ENCODE measurements around the gene TMEM40. TPM values are rescaled to one million over a fixed set of nuclear protein-coding genes. Genes with fewer than 3 reads are reported as not detected.
"Not testable (repeated sequence)": the region's sequence is repeated elsewhere in the genome, so short reads cannot be mapped to it uniquely, and the experiment has no call there.

Gene TMEM40
- total and polyA plus RNA-seq, 9 of the 15 experiments (the other 6 are each of a cell fraction or from before 2014, with no cell fraction given), result 0.11 to 0.31 (median 0.14) TPM; not detected in 6

DNA sequence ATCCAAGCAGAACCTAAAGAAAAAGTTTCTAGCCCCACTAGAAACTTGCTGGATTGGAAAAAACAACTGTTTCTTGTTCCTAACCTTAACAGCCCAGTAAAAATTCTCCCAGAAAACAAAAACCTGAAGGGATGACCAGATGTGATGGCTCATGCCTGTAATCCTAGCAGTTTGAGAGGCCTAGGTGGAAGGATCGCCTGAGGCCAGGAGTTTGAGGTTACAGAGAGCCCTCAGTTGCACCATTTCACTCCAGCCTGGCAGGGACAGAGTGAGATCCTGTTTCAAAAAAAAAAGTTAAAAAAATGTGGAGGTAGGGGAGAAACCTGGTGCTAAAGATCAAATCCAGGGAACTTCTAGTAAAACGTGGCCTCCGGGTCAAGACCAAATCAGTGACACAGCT is 56.6 kb downstream of the TMEM40 start:
- no peak overlapping the region for H3K9ac ChIP-seq (ENCODE audit: insufficient read depth in 1 of 2, low read depth in 2 of 2, low read length in 2 of 2)
- ChIA-PET POLR2A (interaction anchor here (0.6 kb wide), 1 partner anchor 65 kb away, joined by 3 read pairs; no protein-coding TSS in a partner anchor), CTCF (ENCODE audit: low intra/inter-chr PET ratio) (interaction anchor here (0.6 kb wide), 1 partner anchor 20 kb away, joined by 3 read pairs; no protein-coding TSS in a partner anchor)
- no peak for ATAC-seq
- H3K9me3 ChIP-seq (replicated peaks; ENCODE audit: control insufficient read depth, insufficient read depth, low read depth, low read length), result no peaks in the 10 kb centered on the region
- DNase-seq (ENCODE audit: extremely low read depth in 1 of 4, low spot score in 3 of 4), result no peak
- no peak overlapping the region for H3K4me3 ChIP-seq
- no TSS peak for BruUV-seq (replicated peaks)
- 32% methylated on average over 3 of the region's 3 CpGs for WGBS (ENCODE audit: insufficient coverage, low coverage, missing lambda C conversion rate)
- no peak overlapping the region for H2AFZ ChIP-seq (ENCODE audit: low read depth, low read length)
- H3K36me3 ChIP-seq (ENCODE audit: control insufficient read depth, insufficient read depth, low read length), result no peaks in the 10 kb centered on the region
- no peaks in the 10 kb centered on the region for H4K20me1 ChIP-seq (replicated peaks; ENCODE audit: control insufficient read depth, insufficient read depth, low read length)
- TF ChIP-seq ZNF175 (CRISPR knock-in tag; IDR thresholded peaks at IDR 0.05; ENCODE audit: low read depth) (no peak), CHD1 (IDR thresholded peaks at IDR 0.05; ENCODE audit: low read length) (no peak)
- H3K9me1 ChIP-seq (ENCODE audit: control insufficient read depth, insufficient read depth, low read length), result no peaks in the 10 kb centered on the region
- H3K4me2 ChIP-seq (ENCODE audit: insufficient read depth, low read length), result no peak overlapping the region
- H3K27me3 ChIP-seq (ENCODE audit: control insufficient read depth in 2 of 2, insufficient read depth in 2 of 2, low read length in 2 of 2), result peaks cover 0 to 6% of the 10 kb centered on the region in 2 experiments; a peak in 2 of 5 replicates
- intact Hi-C loops (cut with micrococcal nuclease), result loop anchor here (10.0 kb wide), 1 partner anchor 292 kb away; no protein-coding TSS in a partner anchor
- no peak overlapping the region for H3K27ac ChIP-seq (ENCODE audit: extremely low read depth, low read depth, low read length)
- H3K4me1 ChIP-seq (replicated peaks in 1 of 2; ENCODE audit: control insufficient read depth in 2 of 2, insufficient read depth in 2 of 2, low read length in 2 of 2), result no peaks in the 10 kb centered on the region
- H3K79me2 ChIP-seq (ENCODE audit: control insufficient read depth, insufficient read depth, low read length), result no peaks in the 10 kb centered on the region
- no peak for FAIRE-seq
- in situ Hi-C loops (cut with MboI), result no loop called here

DNA sequence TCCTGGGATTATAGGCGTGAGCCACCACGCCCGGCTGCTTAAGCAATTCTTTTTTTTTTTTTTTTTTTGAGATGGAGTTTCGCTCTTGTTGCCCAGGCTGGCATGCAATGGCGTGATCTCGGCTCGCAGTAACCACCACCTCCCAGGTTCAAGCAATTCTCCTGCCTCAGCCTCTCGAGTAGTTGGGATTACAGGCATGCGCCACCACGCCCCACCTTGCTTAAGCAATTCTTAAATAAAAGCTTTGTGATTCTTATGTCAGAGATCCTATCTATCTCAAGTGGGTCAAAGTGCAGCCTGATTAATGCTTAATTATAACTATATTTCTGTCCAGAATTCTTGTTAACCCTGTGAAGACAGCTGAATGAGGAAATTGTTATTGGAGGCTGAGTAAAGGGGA is 57.5 kb downstream of the TMEM40 start:
- ATAC-seq; in situ Hi-C loops (cut with MboI): not testable (repeated sequence)

More for the DNA sequence above, 57.5 kb downstream of the TMEM40 start:
- DNase-seq (ENCODE audit: extremely low read depth in 1 of 4, low spot score in 3 of 4); H3K9me3 ChIP-seq (replicated peaks; ENCODE audit: control insufficient read depth, insufficient read depth, low read depth, low read length); H3K79me2 ChIP-seq (ENCODE audit: control insufficient read depth, insufficient read depth, low read length); H3K27ac ChIP-seq (ENCODE audit: extremely low read depth, low read depth, low read length); POLR2A ChIA-PET; H3K4me3 ChIP-seq; H3K4me1 ChIP-seq (replicated peaks in 1 of 2; ENCODE audit: control insufficient read depth in 2 of 2, insufficient read depth in 2 of 2, low read length in 2 of 2); H3K4me2 ChIP-seq (ENCODE audit: insufficient read depth, low read length); H3K36me3 ChIP-seq (ENCODE audit: control insufficient read depth, insufficient read depth, low read length); H4K20me1 ChIP-seq (replicated peaks; ENCODE audit: control insufficient read depth, insufficient read depth, low read length); FAIRE-seq; H3K9me1 ChIP-seq (ENCODE audit: control insufficient read depth, insufficient read depth, low read length); H3K9ac ChIP-seq (ENCODE audit: insufficient read depth in 1 of 2, low read depth in 2 of 2, low read length in 2 of 2); BruUV-seq (replicated peaks); H3K27me3 ChIP-seq (ENCODE audit: control insufficient read depth in 2 of 2, insufficient read depth in 2 of 2, low read length in 2 of 2); H2AFZ ChIP-seq (ENCODE audit: low read depth, low read length): not testable (repeated sequence)
- 70% methylated on average over 9 of the region's 10 CpGs for WGBS (ENCODE audit: insufficient coverage, low coverage, missing lambda C conversion rate)
- intact Hi-C loops (cut with micrococcal nuclease), result loop anchor here (10.0 kb wide), 1 partner anchor 293 kb away; no protein-coding TSS in a partner anchor
- CTCF ChIA-PET (ENCODE audit: low intra/inter-chr PET ratio), result interaction anchor here (0.6 to 0.7 kb wide), 2 partner anchors 27 to 44 kb away, joined by 3 read pairs; no protein-coding TSS in a partner anchor
